HG03025 (cell line): Measurements from ENCODE around the gene PTPRM.

Source experiments
- ATAC-seq: cut with Tn5 transposase; IDR thresholded peaks from one replicate; pipeline ENCODE4 v1.9.1; 2021; ENCODE audit warnings: mild to moderate bottlenecking, moderate library complexity; ENCODE audit not compliant: unreplicated experiment, low FRiP score

Gene PTPRM

DNA sequence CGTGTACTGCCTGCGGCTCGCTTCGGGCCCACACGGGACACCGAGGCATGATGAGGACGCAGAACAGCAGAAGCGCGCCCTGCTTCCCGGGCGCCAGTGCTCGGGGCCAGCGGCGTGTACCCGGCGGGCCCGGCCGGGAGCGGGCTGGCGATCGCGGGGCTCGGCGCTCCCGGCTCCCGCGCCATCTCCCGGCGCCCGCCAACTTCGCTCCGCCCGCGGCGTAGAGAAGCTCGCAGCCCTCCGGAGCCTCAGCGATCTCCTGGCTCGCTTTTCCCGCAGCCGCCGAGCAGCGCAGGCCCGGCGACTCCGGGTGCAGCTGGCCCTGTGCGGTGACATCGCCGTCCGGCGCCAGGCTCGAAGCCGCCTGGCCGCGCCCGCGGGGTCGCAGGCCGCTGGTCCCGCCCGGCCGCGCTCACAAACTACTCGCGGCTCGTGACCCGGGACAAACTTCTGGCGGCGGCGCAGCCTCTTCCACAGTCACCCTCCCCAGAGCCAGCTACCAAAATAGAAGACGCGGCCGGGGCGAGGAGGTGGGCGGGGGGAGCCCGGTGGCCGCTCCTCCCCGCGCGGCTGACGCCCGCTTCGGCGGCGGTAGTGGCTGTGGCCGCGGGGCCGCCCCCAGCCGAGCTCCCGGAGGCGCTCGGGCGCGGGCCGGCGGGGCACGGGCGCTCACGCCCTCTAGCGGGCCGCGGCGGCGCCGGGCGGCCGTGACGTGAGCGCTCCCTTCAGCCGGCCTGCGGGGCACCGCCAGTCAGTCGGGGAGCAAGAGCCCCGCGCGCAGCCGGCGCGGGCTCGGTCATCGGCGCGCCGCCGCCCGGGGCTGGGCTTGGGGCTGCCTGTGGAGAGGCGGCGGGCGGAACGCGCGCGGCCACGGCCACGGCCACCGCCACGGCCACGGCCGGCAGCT is at the start of gene PTPRM:
PTPRM (plus strand) TSS at position 750 of the 907 bp plus-strand sequence. CDS start 503 bp downstream, outside the sequence.
- ATAC-seq, result peak; percentile 83

DNA sequence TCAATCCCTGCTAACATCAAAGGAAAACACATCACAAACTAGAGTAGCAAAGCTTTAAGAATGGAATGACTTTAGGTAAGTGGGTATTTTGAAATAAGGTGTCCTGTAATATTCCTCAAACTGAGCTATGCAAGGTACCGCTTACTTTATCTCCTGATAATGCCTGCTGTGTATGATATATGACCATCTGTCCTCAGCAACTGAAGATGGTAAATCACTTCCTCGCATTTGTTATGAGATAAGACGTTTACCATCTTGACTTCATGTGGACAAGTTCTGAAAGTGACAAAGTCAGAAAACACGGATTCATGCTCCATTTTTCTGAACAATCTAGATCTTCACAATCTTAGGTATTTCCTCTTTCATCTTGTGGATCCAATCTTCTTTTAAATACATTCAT is 49.3 kb upstream of the PTPRM start:
- no peak for ATAC-seq

DNA sequence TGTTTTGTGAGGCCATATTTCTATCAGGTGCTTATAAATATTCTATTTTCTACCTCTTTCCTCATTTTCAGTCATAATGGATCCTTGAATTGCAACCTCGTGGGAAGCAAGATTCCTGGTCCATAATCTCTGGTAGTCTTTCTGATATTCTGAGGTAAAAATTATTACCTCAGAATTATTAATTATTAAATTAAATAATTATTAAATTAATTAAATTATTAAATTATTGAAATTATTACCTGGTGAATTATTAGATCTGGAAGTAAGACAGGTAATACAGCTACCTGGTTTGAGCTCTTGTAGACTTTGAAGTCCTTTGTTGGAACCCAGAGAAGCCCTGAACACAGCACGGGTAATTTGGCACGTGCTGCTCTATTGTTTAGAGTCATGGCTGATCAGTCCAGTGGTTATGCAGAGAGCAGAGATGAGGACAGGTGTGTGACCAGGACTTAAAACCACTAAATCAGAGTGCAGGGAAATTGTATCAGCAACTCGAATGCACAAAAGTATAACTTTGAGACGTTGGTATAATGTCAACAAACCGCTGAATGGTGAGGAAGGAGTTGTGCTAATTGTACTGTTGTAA is 46.8 kb upstream of the PTPRM start:
- no peak for ATAC-seq

DNA sequence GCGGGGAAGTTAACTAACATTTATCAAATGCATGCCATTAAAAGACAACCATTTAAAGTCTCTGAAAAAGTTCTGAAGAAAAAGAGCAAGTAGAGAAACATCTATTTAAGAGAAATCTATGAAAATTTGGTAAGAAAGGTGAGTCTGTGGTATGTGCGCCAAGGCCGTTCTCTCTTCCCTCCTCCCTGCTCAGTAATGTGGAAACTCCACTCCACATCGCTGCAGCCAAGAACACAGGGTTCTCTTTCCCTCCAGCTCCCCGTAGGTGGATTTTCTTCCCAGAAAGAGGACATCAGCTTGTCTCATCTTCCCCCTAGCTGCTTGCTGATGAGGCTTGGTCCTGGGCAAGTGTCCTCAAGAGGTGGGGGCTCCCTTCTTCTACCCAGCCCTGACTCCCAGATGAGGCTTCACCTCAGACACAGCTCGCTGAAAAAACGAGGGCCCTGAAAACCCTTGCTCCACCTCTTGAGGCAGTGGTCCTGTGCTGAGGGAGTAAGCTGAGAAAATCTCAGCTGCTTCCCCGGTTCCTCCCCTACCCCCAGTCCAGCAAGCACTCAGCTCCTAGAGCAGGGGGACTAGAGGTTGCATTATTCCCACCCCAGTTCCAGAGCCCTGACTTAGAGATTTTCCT is 45.8 kb upstream of the PTPRM start:
- no peak for ATAC-seq

DNA sequence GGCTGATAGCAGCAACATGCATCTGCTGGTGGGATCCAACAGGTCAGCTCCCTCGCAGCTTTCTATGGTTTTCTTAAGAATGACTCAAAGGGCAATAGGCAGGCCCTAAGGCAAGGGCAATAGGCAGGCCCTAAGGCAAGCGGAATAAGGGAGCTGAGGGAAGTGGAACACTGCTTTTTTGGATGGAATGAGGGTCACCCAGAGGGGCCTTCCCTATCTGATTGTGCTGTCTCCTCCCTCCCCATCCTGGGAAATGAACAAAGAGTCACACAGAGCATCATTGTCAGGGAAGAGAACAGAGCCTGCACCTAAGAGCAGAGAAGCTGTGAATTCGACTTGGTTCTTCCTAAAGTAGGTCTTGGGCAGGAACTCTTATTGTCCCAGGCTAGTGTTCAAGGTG is 43.3 kb upstream of the PTPRM start:
- ATAC-seq, result no peak

DNA sequence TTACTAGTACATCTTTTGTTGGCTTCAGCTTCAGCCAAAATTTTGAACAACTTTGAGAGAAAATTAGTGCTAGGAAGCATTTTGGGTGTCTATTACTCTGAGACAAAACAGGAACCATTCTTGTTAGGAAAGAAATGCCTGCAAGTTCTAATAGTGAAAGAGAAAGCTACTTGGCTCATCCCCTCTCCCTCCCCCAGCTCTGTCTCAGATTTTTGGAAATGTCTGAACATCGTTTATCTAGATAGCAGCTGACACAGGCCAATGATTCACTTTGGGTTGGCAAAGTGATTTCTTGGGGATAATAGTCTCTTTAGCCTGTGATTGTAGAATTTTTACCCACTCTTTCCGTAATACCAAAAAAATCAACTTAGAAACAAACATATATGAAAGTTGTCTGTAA is 42.3 kb upstream of the PTPRM start:
- no peak for ATAC-seq

DNA sequence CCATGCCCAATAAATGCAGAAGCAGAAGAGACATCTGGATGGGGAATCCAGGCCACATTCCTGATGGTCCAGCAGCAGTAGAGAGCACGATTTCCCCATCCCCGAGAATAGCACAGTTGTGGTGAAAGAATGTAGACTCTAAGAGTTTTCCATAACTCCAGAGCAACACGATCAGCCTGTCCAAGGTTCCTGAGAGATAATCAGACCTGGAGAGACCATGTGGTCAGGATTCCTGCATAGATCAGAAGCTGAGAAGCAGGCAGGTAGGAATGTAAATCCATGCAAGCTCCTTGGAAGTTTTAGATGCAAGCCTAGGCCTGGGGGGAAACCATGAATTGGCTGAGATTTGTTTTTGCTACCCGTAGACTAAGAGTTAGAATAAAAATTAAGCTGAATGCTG is 34.2 kb upstream of the PTPRM start:
- ATAC-seq, result no peak

DNA sequence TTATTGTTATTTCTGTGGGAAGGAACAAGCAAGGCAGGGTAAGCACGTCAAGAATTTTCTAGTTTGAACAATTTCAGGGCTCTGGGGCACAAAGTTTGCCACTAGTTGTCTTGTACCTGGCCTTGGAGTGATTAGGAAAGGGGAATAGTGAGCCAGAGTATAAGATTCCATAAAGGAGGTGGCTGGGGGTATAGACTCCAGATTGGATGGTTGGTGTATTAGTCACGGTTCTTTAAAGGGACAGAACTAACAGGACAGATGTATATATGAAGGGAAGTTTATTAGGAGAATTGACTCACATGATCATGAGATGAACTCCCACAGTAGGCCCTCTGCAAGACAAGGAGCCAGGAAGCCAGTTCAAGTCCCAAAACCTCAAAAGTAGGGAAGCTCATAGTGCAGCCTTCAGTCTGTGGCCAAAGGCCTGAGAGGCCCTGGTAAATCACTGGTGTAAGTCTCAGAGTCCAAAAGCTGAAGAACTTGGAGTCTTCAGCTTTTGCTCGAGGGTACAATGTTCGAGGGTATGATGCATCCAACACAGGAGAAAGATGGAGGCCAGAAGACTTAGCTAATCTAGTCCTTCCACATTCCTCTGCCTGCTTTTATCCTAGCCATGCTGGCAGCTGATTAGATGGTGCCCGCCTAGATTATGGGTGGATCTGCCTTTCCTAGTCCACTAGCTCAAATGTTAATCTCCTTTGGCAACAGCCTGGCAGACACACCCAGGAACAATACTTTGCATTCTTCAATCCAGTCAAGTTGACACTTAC is 31.5 kb upstream of the PTPRM start:
- ATAC-seq, result no peak

DNA sequence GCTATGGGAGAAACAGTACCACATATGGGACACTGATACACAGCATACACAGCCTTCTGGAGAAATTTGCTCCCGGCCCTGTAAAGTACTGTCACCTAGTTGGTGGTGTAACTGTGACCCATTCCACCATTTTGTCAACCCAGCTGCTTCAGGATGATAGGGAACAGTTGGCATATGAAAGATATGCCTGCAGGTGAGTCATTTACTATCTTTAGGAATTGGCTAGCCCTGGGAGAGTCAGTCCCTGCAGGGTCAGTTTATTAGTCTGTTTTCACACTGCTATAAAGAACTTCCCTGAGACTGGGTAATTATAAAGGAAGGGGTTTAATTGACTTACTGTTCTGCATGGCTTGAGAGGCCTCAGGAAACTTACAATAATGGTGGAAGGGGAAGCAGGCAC is 30.0 kb upstream of the PTPRM start:
- ATAC-seq, result no peak

DNA sequence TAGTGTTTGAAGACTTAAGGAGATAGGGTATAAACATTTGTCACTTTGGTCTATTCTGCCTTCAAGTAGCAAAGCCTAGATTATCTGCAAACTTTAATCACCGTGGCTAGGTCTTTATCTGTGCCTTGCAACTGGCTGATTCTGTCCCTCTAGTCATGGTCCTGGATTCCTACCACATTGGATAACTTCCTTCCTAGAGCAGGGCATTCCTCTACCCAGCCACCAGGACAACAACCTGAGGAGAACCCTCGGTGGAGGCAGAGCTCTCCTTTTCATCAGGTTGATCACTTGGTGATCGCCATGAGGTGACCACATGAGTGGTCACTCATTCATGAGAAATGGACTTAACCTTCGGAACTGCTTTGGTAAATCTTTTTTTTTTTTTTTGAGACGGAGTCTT is 25.3 kb upstream of the PTPRM start:
- ATAC-seq, result no peak

DNA sequence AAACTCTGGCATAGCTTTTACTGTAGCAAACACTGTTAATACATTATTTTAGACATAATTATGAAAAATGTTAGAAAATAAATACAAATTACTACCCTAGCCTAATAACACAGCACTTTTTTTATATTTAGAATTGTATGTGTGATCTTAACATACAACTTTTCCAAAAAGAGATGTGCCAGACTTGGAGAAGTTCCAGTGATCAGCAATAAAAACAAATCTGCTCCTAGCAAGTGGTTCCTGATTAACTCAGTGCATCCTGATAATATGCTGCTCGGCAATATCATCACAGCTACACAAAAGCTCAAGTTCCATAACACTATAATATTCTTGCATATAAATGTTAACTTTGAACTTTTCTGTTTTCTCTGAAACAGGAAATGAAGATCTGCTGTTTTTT is 22.4 kb upstream of the PTPRM start:
- ATAC-seq, result no peak

DNA sequence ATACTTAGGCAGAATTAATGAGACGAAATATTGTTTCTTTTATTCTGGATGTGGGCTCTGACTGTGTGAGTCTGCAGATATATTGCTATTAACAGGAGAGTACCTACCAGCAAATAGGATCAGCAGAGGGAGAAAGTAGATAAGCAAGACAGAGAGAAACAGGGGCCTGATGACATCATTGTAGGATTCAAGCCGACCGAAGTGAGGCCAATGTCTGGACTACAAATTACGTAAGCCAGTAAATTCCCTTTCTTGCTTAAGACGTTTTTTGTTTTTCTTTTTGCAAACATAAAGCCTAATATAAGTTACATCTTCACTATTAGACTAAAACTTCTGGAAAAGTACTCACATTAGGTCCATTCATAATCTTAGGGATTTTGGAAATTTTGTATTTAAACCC is 21.4 kb upstream of the PTPRM start:
- no peak for ATAC-seq

DNA sequence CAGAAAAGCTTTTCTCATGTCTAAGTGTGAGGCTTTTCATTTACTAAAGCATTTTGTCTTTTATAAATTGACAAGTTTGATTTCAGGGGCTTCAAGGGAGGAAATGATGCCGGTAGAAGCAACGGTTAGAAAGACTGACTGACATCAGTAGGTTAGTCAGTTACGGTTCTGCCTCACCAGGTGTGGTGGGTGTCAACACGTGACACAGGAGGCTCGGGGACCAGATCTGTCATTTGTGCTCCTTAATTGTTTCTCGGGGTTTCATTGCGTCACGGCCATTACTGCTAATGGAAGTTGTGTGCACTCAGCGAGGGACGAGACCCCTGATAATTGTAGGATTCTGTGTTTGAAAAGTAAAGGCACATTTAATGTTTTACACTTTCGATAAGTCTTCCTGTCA is 18.9 kb upstream of the PTPRM start:
- no peak for ATAC-seq

DNA sequence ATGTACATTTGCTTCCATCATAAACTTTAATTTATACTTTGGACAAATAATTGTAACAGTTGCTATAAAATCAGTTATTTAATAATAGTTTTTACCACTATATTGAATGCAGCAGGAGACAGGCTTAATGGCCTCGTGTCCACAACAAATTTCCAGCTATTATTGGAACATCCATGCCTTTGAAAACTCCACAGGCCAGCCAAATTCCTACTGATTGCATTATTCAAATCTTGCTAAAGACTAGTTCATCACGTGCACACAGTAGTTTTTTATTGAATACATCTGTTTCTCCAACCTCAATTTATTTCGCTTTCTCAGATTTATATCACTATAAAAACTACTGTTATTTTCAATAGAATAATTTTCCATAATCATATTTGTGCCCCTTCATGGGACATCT is 18.4 kb upstream of the PTPRM start:
- ATAC-seq, result no peak

DNA sequence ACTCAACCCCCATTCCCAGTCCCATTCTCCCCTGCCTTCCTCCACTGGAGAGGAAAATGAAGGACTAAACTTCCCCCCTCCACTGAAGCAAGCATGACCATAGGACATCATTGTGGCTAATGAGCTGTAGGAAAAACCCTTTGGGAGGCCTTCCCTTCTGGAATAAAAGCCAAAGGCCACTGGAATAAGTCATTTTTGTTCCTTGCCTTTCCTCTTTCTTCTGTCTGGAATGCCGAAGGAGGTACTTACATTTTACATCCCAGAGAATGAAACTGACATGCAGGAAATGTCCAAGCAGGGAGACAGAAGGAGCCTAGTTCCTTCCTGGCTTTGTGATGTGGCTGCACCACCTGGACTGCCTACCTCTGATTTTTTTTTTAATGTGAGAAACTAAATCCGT is 9.1 kb upstream of the PTPRM start:
- ATAC-seq, result no peak

DNA sequence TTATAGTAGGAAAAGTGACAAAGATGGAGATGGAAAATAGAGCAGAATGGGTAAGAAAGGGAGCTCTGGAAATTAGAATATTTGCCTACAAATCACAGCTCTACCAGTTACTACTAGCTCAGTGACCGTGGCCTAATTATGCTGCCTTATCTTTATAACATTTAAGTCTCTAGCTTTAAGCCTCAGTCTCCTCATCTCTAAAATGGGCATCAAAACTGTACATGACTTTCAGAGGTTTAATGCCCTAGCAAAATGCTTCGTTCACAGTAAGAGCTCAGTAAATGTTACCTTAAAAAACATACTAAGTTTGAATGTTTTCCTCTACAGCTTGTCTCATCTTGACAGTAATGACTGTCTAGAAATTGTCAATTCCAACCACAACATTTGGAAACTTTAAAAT is 8.3 kb upstream of the PTPRM start:
- no peak for ATAC-seq

DNA sequence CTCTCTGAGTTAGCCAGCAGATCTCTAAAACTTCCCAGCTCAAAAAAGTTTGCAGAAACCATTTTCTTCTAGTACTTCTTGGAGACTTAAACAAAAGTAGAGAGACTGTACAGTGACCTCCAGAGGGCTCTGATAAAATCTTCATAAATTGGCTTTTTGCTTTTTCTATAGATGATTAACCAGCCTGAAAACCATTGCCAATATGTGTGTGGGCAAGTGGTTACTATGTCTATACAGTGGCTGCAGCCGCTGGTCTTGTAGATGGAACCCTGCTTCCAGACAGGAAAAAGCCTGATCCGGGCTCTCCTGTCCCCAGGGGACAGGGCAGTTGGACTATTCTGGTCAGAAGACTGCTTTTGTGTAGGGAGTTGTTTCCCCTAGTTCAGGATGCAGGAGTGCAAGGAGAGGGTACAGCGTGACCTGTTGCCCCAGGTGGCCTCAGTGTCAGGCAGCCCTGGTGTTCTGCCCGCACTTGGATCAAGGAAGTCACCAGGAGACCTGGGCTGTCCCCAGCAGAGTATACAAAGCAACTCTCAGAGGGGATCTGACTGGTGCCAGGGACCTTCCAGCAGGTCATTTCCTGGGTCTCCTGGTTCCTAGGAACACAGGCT is 7.3 kb upstream of the PTPRM start:
- no peak for ATAC-seq

DNA sequence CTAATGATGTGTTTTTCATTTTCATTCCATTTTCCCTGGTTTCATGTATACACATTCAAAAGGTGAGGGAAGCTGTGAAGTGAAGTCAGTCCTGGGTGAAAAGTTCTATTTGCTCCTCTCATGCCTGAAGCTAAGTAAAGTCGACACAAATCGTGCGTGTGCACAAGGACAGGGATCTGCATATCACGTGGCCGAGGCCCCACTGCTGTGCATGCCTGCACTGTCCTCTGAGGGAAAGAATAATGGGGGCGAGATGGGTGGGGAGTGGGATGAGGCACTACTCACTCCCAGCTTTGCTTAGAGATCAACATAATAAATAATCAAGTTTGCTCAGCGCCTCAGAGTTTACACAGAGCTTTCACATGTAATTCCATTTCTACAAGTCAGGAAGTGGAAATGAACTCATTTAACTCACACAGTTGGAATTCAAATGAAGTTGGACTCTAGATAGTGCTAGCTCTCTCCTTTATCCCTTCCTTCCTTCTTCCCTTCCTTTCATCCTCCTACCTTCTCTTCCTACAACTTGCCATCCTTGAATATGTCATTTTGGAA is 5.1 kb upstream of the PTPRM start:
- no peak for ATAC-seq

DNA sequence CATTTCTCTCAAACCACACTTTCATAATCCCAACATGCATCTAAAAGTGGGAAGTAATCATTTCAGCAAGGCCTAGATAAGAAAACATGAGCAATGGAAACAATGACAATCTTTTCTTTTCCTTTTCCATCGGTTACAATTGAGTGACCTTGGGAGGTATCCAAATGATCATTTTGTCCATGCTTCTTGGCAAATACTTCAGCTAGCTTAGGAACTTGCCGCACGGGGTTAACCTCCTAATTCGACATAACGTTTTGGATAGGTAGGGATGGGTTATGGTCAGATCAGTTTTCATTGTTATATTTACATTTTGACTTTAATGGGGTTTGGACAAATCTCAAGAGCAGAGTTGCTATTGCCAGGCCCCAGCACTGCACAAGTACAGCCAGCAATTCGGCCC is 4.6 kb upstream of the PTPRM start:
- ATAC-seq, result no peak

DNA sequence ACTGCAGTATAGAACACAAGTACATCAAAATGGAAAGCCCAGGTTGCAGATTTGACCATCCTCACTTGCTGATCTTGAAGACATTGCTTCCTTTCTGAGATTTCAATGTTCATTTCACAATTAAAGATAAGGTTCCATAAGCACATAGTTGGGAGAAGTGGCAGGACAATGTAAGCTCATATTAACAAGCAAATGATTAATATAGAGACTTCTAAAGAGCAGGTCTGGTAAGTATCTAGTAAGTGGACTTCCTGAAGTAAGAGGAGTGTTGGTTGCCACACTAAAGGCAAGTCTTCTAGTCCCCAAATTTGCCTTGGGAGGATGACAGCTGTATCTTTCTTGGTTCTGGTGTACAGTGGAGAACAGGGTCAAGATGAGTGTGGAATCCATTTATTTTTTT is 1.4 kb upstream of the PTPRM start:
- no peak for ATAC-seq
